Activated CD4-positive, alpha-beta T cell treated with anti-CD3 and anti-CD28 coated beads, Interleukin-2, Interleukin-4, amounts not matched to agents 100 ng/mL and 50 ng/mL, durations not matched to agents 16 hours and 8 hours (primary cell): ENCODE results near the gene HOXB5.

ENCODE experiments used
- DNase-seq: peaks from one replicate; pipeline ENCODE4 v3.0.0-alpha.2; 2020; ENCODE audit warnings: low spot score

Gene HOXB5

GRCh38 chr17:48629411-48629759 is 35.8 kb upstream of the HOXB5 start:
- DNase-seq, result no peak

GRCh38 chr17:48628649-48629410 is 35.3 kb upstream of the HOXB5 start:
- DNase-seq, result no peak

GRCh38 chr17:48627623-48628521 is 34.3 kb upstream of the HOXB5 start:
- DNase-seq, result no peak

- no peak for DNase-seq
These were observed 33.6 kb upstream of the HOXB5 start for GRCh38 chr17:48627118-48627597.

- DNase-seq, result no peak
These were observed 32.9 kb upstream of the HOXB5 start, which contains the start of gene HOXB9 for GRCh38 chr17:48626245-48627117. HOXB9 (minus strand) TSS chr17:48626358; CDS start chr17:48626269, 89 bp downstream.

- DNase-seq, result peak; percentile 15
These were observed 32.1 kb upstream of the HOXB5 start for GRCh38 chr17:48625495-48626244.

- no peak for DNase-seq
These were observed 31.2 kb upstream of the HOXB5 start for GRCh38 chr17:48624544-48625494.

GRCh38 chr17:48624118-48624517 is 30.5 kb upstream of the HOXB5 start:
- DNase-seq, result no peak

- no peak for DNase-seq
These were observed 30.0 kb upstream of the HOXB5 start for GRCh38 chr17:48623583-48623982.

- no peak for DNase-seq
These were observed 29.3 kb upstream of the HOXB5 start for GRCh38 chr17:48622857-48623256.

GRCh38 chr17:48621410-48622392 is 28.1 kb upstream of the HOXB5 start:
- no peak for DNase-seq

- DNase-seq, result no peak
These were observed 27.0 kb upstream of the HOXB5 start for GRCh38 chr17:48620461-48621139.

GRCh38 chr17:48619826-48620449 is 26.4 kb upstream of the HOXB5 start:
- DNase-seq, result no peak

GRCh38 chr17:48618256-48618896 is 24.8 kb upstream of the HOXB5 start:
- DNase-seq, result peak; percentile 85

GRCh38 chr17:48617471-48618255 is 24.1 kb upstream of the HOXB5 start:
- no peak for DNase-seq

- DNase-seq, result no peak
These were observed 23.3 kb upstream of the HOXB5 start for GRCh38 chr17:48616717-48617470.
